ENCODE results near the gene EEF2K. TPM values are rescaled to one million over a fixed set of nuclear protein-coding genes. Genes with fewer than 3 reads are reported as not detected.
A peak's percentile ranks its signal among the peaks of the same experiment; 100 is the strongest.

Gene EEF2K
- polyA plus RNA-seq, 1 experiment: 9.6 TPM

DNA sequence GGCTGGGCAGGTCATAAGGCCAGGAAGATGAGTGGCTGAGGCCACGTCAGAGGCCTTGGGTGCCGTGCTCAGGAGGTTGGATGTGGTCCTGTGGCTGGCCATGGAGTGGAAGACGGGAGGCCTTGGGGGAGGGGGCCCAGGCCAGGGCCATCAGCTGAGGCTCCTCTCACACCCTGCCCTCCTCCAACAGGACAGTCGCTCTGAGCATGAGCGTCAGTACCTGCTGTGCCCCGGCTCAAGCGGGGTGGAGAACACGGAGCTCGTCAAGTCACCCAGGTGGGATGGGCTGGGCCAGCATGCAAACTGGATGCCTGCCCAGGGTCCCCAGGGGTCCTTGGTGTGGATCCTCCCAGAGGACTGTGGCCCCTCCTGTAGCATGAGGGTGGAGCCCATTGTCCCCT lies 110.3 kb downstream of the EEF2K start:
- CTCF ChIA-PET: no interaction called here
- DNase-seq (ENCODE audit: low read depth, low spot score): no peak
- POLR2A ChIA-PET: no interaction called here
- Histone ChIP-seq H3K9me3 (ENCODE audit: control insufficient read depth, insufficient read depth, low read length) (no peaks in the 10 kb centered on the region; the same call in 1 of the 2 replicates), H3K27ac (ENCODE audit: low read depth, low read length) (no peak overlapping the region), H3K4me3 (ENCODE audit: low read depth, low read length) (no peak overlapping the region), H3K27me3 (ENCODE audit: control insufficient read depth, insufficient read depth, low read length) (no peaks in the 10 kb centered on the region)
- TF ChIP-seq, protein P1, sequence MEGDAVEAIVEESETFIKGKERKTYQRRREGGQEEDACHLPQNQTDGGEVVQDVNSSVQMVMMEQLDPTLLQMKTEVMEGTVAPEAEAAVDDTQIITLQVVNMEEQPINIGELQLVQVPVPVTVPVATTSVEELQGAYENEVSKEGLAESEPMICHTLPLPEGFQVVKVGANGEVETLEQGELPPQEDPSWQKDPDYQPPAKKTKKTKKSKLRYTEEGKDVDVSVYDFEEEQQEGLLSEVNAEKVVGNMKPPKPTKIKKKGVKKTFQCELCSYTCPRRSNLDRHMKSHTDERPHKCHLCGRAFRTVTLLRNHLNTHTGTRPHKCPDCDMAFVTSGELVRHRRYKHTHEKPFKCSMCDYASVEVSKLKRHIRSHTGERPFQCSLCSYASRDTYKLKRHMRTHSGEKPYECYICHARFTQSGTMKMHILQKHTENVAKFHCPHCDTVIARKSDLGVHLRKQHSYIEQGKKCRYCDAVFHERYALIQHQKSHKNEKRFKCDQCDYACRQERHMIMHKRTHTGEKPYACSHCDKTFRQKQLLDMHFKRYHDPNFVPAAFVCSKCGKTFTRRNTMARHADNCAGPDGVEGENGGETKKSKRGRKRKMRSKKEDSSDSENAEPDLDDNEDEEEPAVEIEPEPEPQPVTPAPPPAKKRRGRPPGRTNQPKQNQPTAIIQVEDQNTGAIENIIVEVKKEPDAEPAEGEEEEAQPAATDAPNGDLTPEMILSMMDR (IDR thresholded peaks at IDR 0.05; ENCODE audit: low read depth, low read length): no peak

DNA sequence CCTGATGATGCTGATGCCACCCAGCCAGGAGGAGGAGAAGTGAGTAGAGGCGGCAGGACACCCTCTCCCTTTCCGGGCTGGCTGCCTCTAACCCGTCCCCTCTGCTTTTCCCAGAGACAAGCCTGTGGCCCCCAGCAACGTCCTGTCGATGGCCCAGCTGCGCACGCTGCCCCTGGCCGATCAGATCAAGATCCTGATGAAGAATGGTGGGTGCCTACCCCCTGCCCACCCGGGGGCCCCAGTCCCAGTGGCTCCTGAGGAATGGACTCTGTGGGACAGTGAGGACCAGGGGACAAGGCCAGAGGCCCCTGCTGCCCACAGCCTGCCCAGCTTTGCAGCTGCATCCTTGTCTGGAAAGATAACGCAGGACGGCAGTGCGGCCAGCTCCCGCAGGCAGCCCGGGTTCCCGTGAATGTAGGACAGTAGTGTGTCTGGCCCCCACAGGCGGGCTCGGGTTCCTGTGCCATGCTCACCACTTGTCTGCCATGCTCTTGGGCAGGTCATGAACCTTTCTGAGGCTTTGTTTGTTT lies 111.0 kb downstream of the EEF2K start:
- POLR2A ChIA-PET: no interaction called here
- no peak overlapping the region for H3K27ac ChIP-seq (ENCODE audit: low read depth, low read length)
- TF ChIP-seq, protein P1 (IDR thresholded peaks at IDR 0.05; ENCODE audit: low read depth, low read length): no peak
- no peaks in the 10 kb centered on the region; the same call in 1 of the 2 replicates for H3K9me3 ChIP-seq (ENCODE audit: control insufficient read depth, insufficient read depth, low read length)
- DNase-seq (ENCODE audit: low read depth, low spot score): no peak
- CTCF ChIA-PET: no interaction called here
- H3K27me3 ChIP-seq (ENCODE audit: control insufficient read depth, insufficient read depth, low read length): no peaks in the 10 kb centered on the region
- H3K4me3 ChIP-seq (ENCODE audit: low read depth, low read length): no peak overlapping the region

DNA sequence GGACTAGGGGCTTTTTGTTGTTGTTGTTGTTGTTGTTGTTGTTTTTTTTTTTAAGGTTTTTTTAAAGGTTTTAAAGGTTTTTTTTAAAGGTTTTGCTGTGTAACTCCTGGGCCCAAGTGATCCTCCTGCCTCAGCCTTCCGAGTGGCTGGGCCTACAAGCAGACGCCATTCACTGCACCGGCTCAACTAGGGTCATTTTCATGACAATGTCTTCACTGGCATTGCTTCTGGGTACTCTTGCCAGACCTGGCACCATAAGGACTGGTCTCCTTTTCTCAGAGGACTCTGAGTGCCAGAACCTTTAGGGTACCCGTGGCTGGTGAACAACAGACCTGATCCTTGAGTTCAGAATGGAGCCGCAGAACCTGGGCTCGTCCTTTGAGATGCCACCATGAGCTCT lies 111.5 kb downstream of the EEF2K start:
- no peaks in the 10 kb centered on the region; the same call in 1 of the 2 replicates for H3K9me3 ChIP-seq (ENCODE audit: control insufficient read depth, insufficient read depth, low read length)
- ChIA-PET CTCF (interaction anchor here (3.1 kb wide), 1 partner anchor 17 kb away, joined by 16 read pairs; no protein-coding TSS in a partner anchor), POLR2A (no interaction called here)
- no peak for DNase-seq (ENCODE audit: low read depth, low spot score)
- H3K27me3 ChIP-seq (ENCODE audit: control insufficient read depth, insufficient read depth, low read length): no peaks in the 10 kb centered on the region
- TF ChIP-seq, protein P1 (IDR thresholded peaks at IDR 0.05; ENCODE audit: low read depth, low read length): no peak
- no peak overlapping the region for H3K4me3 ChIP-seq (ENCODE audit: low read depth, low read length)
- H3K27ac ChIP-seq (ENCODE audit: low read depth, low read length): no peak overlapping the region

DNA sequence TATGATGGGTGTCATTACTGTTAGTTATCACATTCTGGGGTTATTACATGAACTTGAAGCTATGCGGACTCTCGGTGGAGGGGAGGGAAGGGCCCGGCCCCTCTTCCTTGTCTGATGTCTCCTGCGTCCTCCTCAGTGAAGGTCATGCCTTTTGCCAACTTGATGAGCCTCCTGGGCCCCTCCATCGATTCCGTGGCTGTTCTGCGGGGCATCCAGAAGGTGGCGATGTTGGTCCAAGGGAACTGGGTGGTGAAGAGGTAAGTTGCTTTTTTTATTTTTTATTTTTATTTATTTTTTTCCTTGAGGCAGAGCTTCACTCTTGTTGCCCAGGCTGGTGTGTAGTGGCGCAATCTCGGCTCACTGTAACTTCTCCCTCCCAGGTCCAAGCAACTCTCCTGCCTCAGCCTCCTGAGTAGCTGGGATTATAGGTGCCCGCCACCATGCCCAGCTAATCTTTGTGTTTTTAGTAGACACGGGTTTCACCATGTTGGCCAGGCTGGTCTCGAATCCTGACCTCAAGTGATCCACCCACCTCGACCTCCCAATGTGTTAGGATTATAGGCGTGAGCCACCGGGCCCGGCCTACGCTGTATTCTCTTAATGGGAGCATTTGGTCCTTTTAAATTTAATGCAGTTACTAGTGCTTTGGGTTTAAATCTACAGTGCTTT lies 112.7 kb downstream of the EEF2K start:
- ChIA-PET POLR2A (no interaction called here), CTCF (interaction anchor here (0.7 to 3.1 kb wide), 7 partner anchors 18 to 77 kb away, joined by 3 to 16 read pairs (median 3); no protein-coding TSS in a partner anchor)
- TF ChIP-seq, protein P1 (IDR thresholded peaks at IDR 0.05; ENCODE audit: low read depth, low read length): peak; percentile 62
- Histone ChIP-seq H3K9me3 (ENCODE audit: control insufficient read depth, insufficient read depth, low read length) (no peaks in the 10 kb centered on the region; the same call in 1 of the 2 replicates), H3K4me3 (ENCODE audit: low read depth, low read length) (no peak overlapping the region), H3K27me3 (ENCODE audit: control insufficient read depth, insufficient read depth, low read length) (no peaks in the 10 kb centered on the region), H3K27ac (ENCODE audit: low read depth, low read length) (no peak overlapping the region)
- DNase-seq (ENCODE audit: low read depth, low spot score): no peak
